ENCODE results near the gene BLM.
"Not testable (repeated sequence)": the region's sequence is repeated elsewhere in the genome, so short reads cannot be mapped to it uniquely, and the experiment has no call there.

Gene BLM

GRCh38 chr15:90820481-90820880, 103.3 kb downstream of the BLM start:
- TF ChIP-seq CTCF (IDR thresholded peaks at IDR 0.05; ENCODE audit: borderline replicate concordance, insufficient read depth, low read depth, low read length): no peak
- H3K4me3 ChIP-seq (ENCODE audit: low read depth, low read length): no peak overlapping the region

- H3K4me3 ChIP-seq (ENCODE audit: low read depth, low read length): no peak overlapping the region
- TF ChIP-seq CTCF (IDR thresholded peaks at IDR 0.05; ENCODE audit: borderline replicate concordance, insufficient read depth, low read depth, low read length): no peak
Measured at GRCh38 chr15:90822204-90822955, 105.2 kb downstream of the BLM start.

- no peak overlapping the region for H3K4me3 ChIP-seq (ENCODE audit: low read depth, low read length)
- TF ChIP-seq CTCF (IDR thresholded peaks at IDR 0.05; ENCODE audit: borderline replicate concordance, insufficient read depth, low read depth, low read length): no peak
Measured at GRCh38 chr15:90823455-90823974, 106.4 kb downstream of the BLM start.

GRCh38 chr15:90825115-90825899, 108.2 kb downstream of the BLM start:
- not testable (repeated sequence) for H3K4me3 ChIP-seq (ENCODE audit: low read depth, low read length)

GRCh38 chr15:90826206-90826885, 109.2 kb downstream of the BLM start:
- H3K4me3 ChIP-seq (ENCODE audit: low read depth, low read length): not testable (repeated sequence)

- no peak for TF ChIP-seq CTCF (IDR thresholded peaks at IDR 0.05; ENCODE audit: borderline replicate concordance, insufficient read depth, low read depth, low read length)
Measured at GRCh38 chr15:90826886-90827435, 109.8 kb downstream of the BLM start.

GRCh38 chr15:90828111-90828510, 111.0 kb downstream of the BLM start:
- H3K4me3 ChIP-seq (ENCODE audit: low read depth, low read length): no peak overlapping the region

More at GRCh38 chr15:90826886-90827435, 109.8 kb downstream of the BLM start:
- no peak overlapping the region for H3K4me3 ChIP-seq (ENCODE audit: low read depth, low read length)

More at GRCh38 chr15:90828111-90828510, 111.0 kb downstream of the BLM start:
- no peak for TF ChIP-seq CTCF (IDR thresholded peaks at IDR 0.05; ENCODE audit: borderline replicate concordance, insufficient read depth, low read depth, low read length)

All from GM12875 (cell line).